Bronchus fibroblast of lung (primary cell): ENCODE data around the gene BEX2. TPM values are rescaled to one million over a fixed set of nuclear protein-coding genes. Genes with fewer than 3 reads are reported as not detected.

Experiments used
- total RNA-seq: library from RNA; depleted of rRNA; stranded (reverse); fragments of >200 nt; gene quantifications from 2 replicates; pipeline ENCODE4 v1.2.3, GENCODE V29; 2015

Gene BEX2
- 0.34 and 0.89 TPM in 2 replicates for total RNA-seq

GRCh38 chrX:103310555-103311398 lies at the start of gene BEX2:
Gene BEX2 (minus strand): TSS chrX:103310990. CDS start chrX:103309976, 1,014 bp downstream.

GRCh38 chrX:103356130-103356798 lies 45.5 kb upstream of the BEX2 start, which contains the start of gene TCEAL9:
Gene TCEAL9 (plus strand): TSS chrX:103356506. CDS start chrX:103357685, 1,179 bp downstream.

GRCh38 chrX:103329991-103330390 lies 19.2 kb upstream of the BEX2 start, which contains the start of gene TCEAL7:
Gene TCEAL7 (plus strand): TSS chrX:103330239. CDS start chrX:103331404, 1,165 bp downstream.

GRCh38 chrX:103276581-103277002 lies 34.2 kb downstream of the BEX2 start, which contains the start of gene TCEAL5:
Gene TCEAL5 (minus strand): TSS chrX:103276750. CDS start chrX:103274563, 2,187 bp downstream.

Other genes with a start within 250 kb of the BEX2 start
- 6.2 and 12.8 TPM in 2 replicates for gene BEX1, start 246.8 kb downstream of the BEX2 start, total RNA-seq
- not detected in 2 replicates for gene NXF3, start 217.8 kb downstream of the BEX2 start, total RNA-seq
- 15.0 and 15.6 TPM in 2 replicates for gene BEX4, start 95.9 kb downstream of the BEX2 start, total RNA-seq
- 62.3 and 90.1 TPM in 2 replicates for gene TCEAL8, start 55.8 kb downstream of the BEX2 start, total RNA-seq
- not detected in 2 replicates for gene TCEAL5, start 34.2 kb downstream of the BEX2 start, total RNA-seq
- 36.1 and 44.2 TPM in 2 replicates for gene TCEAL7, start 19.2 kb upstream of the BEX2 start, total RNA-seq
- gene TCEAL9, start 45.5 kb upstream of the BEX2 start, total RNA-seq, result 50.1 and 113 TPM in 2 replicates
- 298 and 309 TPM in 2 replicates for gene BEX3, start 65.5 kb upstream of the BEX2 start, total RNA-seq
- gene RAB40A, start 208.5 kb upstream of the BEX2 start, total RNA-seq, result under 0.01 TPM in 1 of 2 replicates, not detected in the other